ENCODE measurements around the gene DAZL. TPM values are rescaled to one million over a fixed set of nuclear protein-coding genes. Genes with fewer than 3 reads are reported as not detected.

The DAZL gene
- polyA plus RNA-seq, 2 donors = not detected

DNA sequence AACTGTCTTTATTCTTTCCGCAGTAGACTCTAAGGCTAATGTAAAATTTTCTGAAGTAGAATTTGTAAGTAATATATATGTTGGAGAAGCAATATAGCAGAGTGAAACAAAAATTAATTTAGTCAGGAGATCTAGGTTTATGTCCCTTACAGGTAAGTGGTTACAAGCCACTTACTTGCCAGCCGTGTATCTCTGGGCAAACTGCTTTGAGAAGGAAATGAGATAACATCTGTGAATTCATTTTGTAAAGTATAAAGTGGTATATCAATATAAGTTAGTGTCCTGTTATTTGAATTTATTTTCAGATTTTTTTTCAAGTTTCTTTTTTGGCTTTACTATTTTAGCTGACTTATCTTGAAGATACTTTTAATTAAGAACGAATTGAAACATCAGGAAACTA lies 5.5 kb downstream of the DAZL start:
- H3K9me3 ChIP-seq (ENCODE audit: control insufficient read depth in 2 of 2, insufficient read depth in 1 of 2, low read depth in 1 of 2, low read length in 1 of 2) = no peaks in the 10 kb centered on the region
- H3K27me3 ChIP-seq (ENCODE audit: control insufficient read depth in 1 of 2, insufficient read depth in 2 of 2, low read length in 2 of 2) = no peaks in the 10 kb centered on the region
- no peaks in the 10 kb centered on the region for H3K36me3 ChIP-seq (ENCODE audit: control insufficient read depth in 2 of 2, insufficient read depth in 2 of 2, low read length in 1 of 2)
- H3K4me3 ChIP-seq (ENCODE audit: low read depth in 1 of 2, low read length in 2 of 2) = no peak overlapping the region
- 54 to 76% methylated on average over 3 of the region's 3 CpGs for WGBS, 2 donors
- H3K27ac ChIP-seq (ENCODE audit: low read depth in 2 of 2, low read length in 1 of 2) = no peak overlapping the region
- H3K4me1 ChIP-seq (ENCODE audit: control insufficient read depth in 2 of 2, insufficient read depth in 2 of 2, low read length in 1 of 2) = no peaks in the 10 kb centered on the region

DNA sequence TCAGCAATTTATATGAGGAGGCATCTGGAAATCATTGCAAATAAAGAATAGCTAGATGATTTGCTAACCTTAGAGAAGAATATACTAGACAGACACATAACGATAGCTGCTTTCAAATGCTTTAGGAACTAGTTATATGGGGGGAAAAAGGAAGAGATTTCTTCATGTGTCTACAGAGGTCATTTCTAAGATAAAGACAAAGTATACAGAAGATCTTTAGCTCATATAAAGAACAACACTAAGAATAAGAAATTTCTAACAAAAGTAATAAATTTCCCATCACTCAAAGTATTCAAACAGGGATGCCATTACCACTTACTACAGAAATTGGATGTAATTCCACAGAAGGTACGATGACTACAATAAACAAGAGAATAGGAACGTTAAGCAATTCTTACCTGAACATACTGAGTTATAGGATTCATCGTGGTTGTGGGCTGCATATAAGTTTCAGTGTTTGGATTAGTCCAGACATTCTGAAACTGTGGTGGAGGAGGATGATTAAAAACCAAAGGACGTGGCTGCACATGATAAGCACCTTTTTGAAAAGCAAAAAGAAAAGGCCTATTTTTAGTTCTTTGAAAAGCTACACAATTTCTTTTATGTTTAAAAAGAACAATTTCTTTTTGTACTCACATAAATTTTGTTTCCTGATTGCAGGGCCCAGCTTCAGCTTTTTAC lies 8.7 kb downstream of the DAZL start:
- 73 to 80% methylated on average over 5 of the region's 5 CpGs for WGBS, 2 donors

DNA sequence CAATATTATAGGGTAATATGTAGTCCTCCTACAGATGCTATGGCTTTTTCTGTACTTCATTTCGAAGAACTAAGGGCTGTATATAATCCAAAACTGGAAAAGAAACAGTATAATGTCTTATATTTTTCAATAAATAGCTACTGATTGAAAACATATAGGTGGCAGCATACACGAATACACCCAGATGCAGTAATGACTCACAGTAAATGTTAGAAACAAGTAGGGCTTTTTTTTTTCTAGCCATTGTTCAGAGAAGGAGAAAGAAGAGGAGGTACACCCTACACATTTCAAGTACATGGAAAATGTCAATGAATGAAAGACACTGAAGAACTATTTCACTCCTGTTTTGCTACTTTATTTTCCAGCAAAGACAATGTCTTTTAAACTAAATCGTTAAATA lies 9.4 kb downstream of the DAZL start:
- Histone ChIP-seq H3K4me1 (ENCODE audit: control insufficient read depth in 2 of 2, insufficient read depth in 2 of 2, low read length in 1 of 2) (no peaks in the 10 kb centered on the region), H3K9me3 (ENCODE audit: control insufficient read depth in 2 of 2, insufficient read depth in 1 of 2, low read depth in 1 of 2, low read length in 1 of 2) (no peaks in the 10 kb centered on the region)
- 66 to 72% methylated on average over 3 of the region's 3 CpGs for WGBS, 2 donors

More for the DNA sequence above, 8.7 kb downstream of the DAZL start:
- Histone ChIP-seq H3K4me1 (ENCODE audit: control insufficient read depth in 2 of 2, insufficient read depth in 2 of 2, low read length in 1 of 2) (no peaks in the 10 kb centered on the region), H3K36me3 (ENCODE audit: control insufficient read depth in 2 of 2, insufficient read depth in 2 of 2, low read length in 1 of 2) (no peaks in the 10 kb centered on the region), H3K4me3 (ENCODE audit: low read depth in 1 of 2, low read length in 2 of 2) (no peak overlapping the region), H3K27ac (ENCODE audit: low read depth in 2 of 2, low read length in 1 of 2) (no peak overlapping the region), H3K27me3 (ENCODE audit: control insufficient read depth in 1 of 2, insufficient read depth in 2 of 2, low read length in 2 of 2) (no peaks in the 10 kb centered on the region), H3K9me3 (ENCODE audit: control insufficient read depth in 2 of 2, insufficient read depth in 1 of 2, low read depth in 1 of 2, low read length in 1 of 2) (no peaks in the 10 kb centered on the region)

DNA sequence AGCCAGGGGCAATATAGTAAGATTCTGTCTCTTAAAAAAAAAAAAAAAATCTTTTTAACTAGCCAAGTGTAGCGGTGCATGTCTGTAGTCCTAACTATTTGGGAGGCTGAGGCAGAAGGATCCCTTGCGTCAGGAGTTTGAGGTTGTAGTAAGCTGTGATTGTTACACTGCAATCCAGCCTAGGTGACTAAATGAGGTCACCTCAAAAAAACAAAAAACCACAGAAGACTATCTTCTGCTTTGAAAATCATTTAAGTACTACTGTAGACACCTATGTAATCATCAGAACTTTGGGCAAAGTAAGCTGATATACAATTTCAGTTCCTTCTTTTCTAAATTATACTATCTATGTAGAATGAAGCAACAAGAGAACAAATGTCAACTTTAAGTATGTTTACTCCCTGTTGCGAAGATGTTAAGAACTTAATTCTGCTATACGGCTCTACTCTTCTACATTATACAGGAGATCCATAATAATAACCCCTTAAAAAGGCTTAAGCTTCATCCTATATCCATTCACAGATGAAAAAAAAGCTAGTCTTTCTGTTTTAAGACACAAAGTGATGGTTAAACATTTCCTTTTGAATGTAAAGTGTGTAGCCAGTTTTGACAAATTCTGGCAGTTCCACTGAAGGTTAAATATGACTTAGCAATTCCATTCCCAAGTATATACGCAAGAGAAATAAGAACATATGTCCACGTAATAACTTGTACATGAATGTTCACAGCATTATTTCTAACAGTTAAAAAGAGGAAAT lies 15.2 kb downstream of the DAZL start:
- Histone ChIP-seq H3K27me3 (ENCODE audit: control insufficient read depth in 1 of 2, insufficient read depth in 2 of 2, low read length in 2 of 2) (no peaks in the 10 kb centered on the region), H3K27ac (ENCODE audit: low read depth in 2 of 2, low read length in 1 of 2) (no peak overlapping the region), H3K4me3 (ENCODE audit: low read depth in 1 of 2, low read length in 2 of 2) (no peak overlapping the region), H3K36me3 (ENCODE audit: control insufficient read depth in 2 of 2, insufficient read depth in 2 of 2, low read length in 1 of 2) (no peaks in the 10 kb centered on the region), H3K9me3 (ENCODE audit: control insufficient read depth in 2 of 2, insufficient read depth in 1 of 2, low read depth in 1 of 2, low read length in 1 of 2) (no peaks in the 10 kb centered on the region), H3K4me1 (ENCODE audit: control insufficient read depth in 2 of 2, insufficient read depth in 2 of 2, low read length in 1 of 2) (no peaks in the 10 kb centered on the region)
- 91 to 95% methylated on average over 6 of the region's 6 CpGs for WGBS, 2 donors

More for the DNA sequence above, 9.4 kb downstream of the DAZL start:
- H3K36me3 ChIP-seq (ENCODE audit: control insufficient read depth in 2 of 2, insufficient read depth in 2 of 2, low read length in 1 of 2) = no peaks in the 10 kb centered on the region
- H3K4me3 ChIP-seq (ENCODE audit: low read depth in 1 of 2, low read length in 2 of 2) = no peak overlapping the region
- H3K27me3 ChIP-seq (ENCODE audit: control insufficient read depth in 1 of 2, insufficient read depth in 2 of 2, low read length in 2 of 2) = no peaks in the 10 kb centered on the region
- no peak overlapping the region for H3K27ac ChIP-seq (ENCODE audit: low read depth in 2 of 2, low read length in 1 of 2)

- Histone ChIP-seq H3K27ac (ENCODE audit: low read depth in 2 of 2, low read length in 1 of 2) (no peak overlapping the region), H3K9me3 (ENCODE audit: control insufficient read depth in 2 of 2, insufficient read depth in 1 of 2, low read depth in 1 of 2, low read length in 1 of 2) (no peaks in the 10 kb centered on the region), H3K27me3 (ENCODE audit: control insufficient read depth in 1 of 2, insufficient read depth in 2 of 2, low read length in 2 of 2) (no peaks in the 10 kb centered on the region), H3K36me3 (ENCODE audit: control insufficient read depth in 2 of 2, insufficient read depth in 2 of 2, low read length in 1 of 2) (no peaks in the 10 kb centered on the region), H3K4me1 (ENCODE audit: control insufficient read depth in 2 of 2, insufficient read depth in 2 of 2, low read length in 1 of 2) (no peaks in the 10 kb centered on the region), H3K4me3 (ENCODE audit: low read depth in 1 of 2, low read length in 2 of 2) (no peak overlapping the region)
- WGBS, 2 donors = 93 to 97% methylated on average over 1 of the region's 1 CpG
Measured at GRCh38 chr3:16589120-16589519, 16.1 kb downstream of the DAZL start.

DNA sequence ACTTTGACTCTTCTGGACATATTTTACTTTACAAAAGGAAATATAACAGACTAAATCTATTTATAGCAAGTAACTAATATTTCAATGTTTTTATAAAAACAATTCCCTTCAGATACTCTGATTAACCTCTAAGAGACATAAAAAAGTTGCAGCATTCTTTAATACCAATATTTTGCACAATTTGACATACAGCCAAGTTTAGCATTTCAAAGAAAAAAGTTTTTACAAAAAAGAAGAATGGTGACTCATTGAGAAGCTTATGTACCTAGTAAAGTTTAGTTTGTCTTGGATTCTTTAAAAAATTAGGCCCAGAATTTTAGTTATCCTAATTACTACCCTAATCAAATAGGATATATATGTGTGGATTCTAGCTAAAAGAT lies 17.6 kb downstream of the DAZL start:
- Histone ChIP-seq H3K27me3 (ENCODE audit: control insufficient read depth in 1 of 2, insufficient read depth in 2 of 2, low read length in 2 of 2) (no peaks in the 10 kb centered on the region), H3K4me3 (ENCODE audit: low read depth in 1 of 2, low read length in 2 of 2) (no peak overlapping the region), H3K27ac (ENCODE audit: low read depth in 2 of 2, low read length in 1 of 2) (no peak overlapping the region), H3K9me3 (ENCODE audit: control insufficient read depth in 2 of 2, insufficient read depth in 1 of 2, low read depth in 1 of 2, low read length in 1 of 2) (no peaks in the 10 kb centered on the region), H3K4me1 (ENCODE audit: control insufficient read depth in 2 of 2, insufficient read depth in 2 of 2, low read length in 1 of 2) (no peaks in the 10 kb centered on the region), H3K36me3 (ENCODE audit: control insufficient read depth in 2 of 2, insufficient read depth in 2 of 2, low read length in 1 of 2) (no peaks in the 10 kb centered on the region)

DNA sequence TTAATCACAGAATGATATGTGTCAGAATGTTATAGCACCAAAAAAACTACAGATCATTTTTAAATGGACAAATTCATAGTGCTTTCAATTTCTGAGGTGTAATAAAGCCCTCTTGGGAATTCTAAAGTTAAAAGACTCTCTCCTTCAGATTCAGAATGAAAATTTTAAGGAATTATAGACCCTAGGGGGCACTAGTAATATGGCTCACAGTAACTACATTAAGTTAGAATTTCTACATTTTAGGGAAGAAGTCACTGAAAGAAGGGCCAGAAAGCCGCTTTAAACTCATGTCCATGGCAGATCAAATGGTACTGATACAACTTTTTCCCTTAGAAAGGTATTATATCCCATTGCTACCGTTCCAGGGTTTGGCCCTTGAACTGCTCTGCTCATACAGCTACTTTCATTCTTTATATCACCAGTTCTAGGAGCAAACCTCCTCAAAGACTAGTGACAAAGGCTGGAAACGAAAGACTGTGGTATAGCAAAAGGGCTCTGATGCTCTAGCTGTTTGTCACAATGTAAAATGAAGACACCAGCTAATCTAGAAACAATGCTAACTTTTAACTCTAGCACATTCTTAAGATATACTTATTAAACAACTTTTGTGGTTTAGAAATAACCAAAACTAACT lies 18.1 kb downstream of the DAZL start:
- Histone ChIP-seq H3K9me3 (ENCODE audit: control insufficient read depth in 2 of 2, insufficient read depth in 1 of 2, low read depth in 1 of 2, low read length in 1 of 2) (no peaks in the 10 kb centered on the region), H3K36me3 (ENCODE audit: control insufficient read depth in 2 of 2, insufficient read depth in 2 of 2, low read length in 1 of 2) (no peaks in the 10 kb centered on the region), H3K27ac (ENCODE audit: low read depth in 2 of 2, low read length in 1 of 2) (no peak overlapping the region), H3K27me3 (ENCODE audit: control insufficient read depth in 1 of 2, insufficient read depth in 2 of 2, low read length in 2 of 2) (no peaks in the 10 kb centered on the region), H3K4me1 (ENCODE audit: control insufficient read depth in 2 of 2, insufficient read depth in 2 of 2, low read length in 1 of 2) (no peaks in the 10 kb centered on the region), H3K4me3 (ENCODE audit: low read depth in 1 of 2, low read length in 2 of 2) (no peak overlapping the region)
- WGBS, 2 donors = 81 to 84% methylated on average over 3 of the region's 3 CpGs

DNA sequence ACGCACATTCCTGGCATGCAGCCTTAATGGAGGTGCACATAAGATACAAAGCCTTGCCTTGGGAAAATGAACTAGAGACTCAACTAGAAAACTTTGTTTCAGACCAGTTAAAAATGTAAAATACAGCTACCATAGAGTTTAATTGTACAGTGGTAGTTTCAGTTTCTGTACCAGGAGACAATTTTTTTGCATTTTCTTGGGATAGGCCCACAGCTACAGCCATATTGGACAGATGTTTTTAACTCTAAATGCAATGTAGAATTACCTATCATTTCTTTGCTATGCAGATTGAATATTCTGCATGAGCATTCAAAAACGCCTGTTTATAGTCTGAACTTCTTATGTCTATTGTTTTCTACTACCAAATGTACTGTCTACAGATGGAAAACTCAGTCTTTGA lies 20.3 kb downstream of the DAZL start:
- H3K9me3 ChIP-seq (ENCODE audit: control insufficient read depth in 2 of 2, insufficient read depth in 1 of 2, low read depth in 1 of 2, low read length in 1 of 2) = no peaks in the 10 kb centered on the region
- H3K27ac ChIP-seq (ENCODE audit: low read depth in 2 of 2, low read length in 1 of 2) = no peak overlapping the region
- no peak overlapping the region for H3K4me3 ChIP-seq (ENCODE audit: low read depth in 1 of 2, low read length in 2 of 2)
- no peaks in the 10 kb centered on the region for H3K27me3 ChIP-seq (ENCODE audit: control insufficient read depth in 1 of 2, insufficient read depth in 2 of 2, low read length in 2 of 2)
- no peaks in the 10 kb centered on the region for H3K36me3 ChIP-seq (ENCODE audit: control insufficient read depth in 2 of 2, insufficient read depth in 2 of 2, low read length in 1 of 2)
- no peaks in the 10 kb centered on the region for H3K4me1 ChIP-seq (ENCODE audit: control insufficient read depth in 2 of 2, insufficient read depth in 2 of 2, low read length in 1 of 2)
- WGBS, 2 donors = 73 to 87% methylated on average over 2 of the region's 2 CpGs

GRCh38 chr3:16583551-16583950 lies 21.7 kb downstream of the DAZL start:
- no peak overlapping the region for H3K4me3 ChIP-seq (ENCODE audit: low read depth in 1 of 2, low read length in 2 of 2)
- H3K9me3 ChIP-seq (ENCODE audit: control insufficient read depth in 2 of 2, insufficient read depth in 1 of 2, low read depth in 1 of 2, low read length in 1 of 2) = no peaks in the 10 kb centered on the region
- H3K4me1 ChIP-seq (ENCODE audit: control insufficient read depth in 2 of 2, insufficient read depth in 2 of 2, low read length in 1 of 2) = no peaks in the 10 kb centered on the region
- no peaks in the 10 kb centered on the region for H3K27me3 ChIP-seq (ENCODE audit: control insufficient read depth in 1 of 2, insufficient read depth in 2 of 2, low read length in 2 of 2)
- no peaks in the 10 kb centered on the region for H3K36me3 ChIP-seq (ENCODE audit: control insufficient read depth in 2 of 2, insufficient read depth in 2 of 2, low read length in 1 of 2)
- WGBS, 2 donors = 79 to 84% methylated on average over 5 of the region's 5 CpGs
- H3K27ac ChIP-seq (ENCODE audit: low read depth in 2 of 2, low read length in 1 of 2) = no peak overlapping the region
